ENCODE results near the gene SH3BGR. TPM values are rescaled to one million over a fixed set of nuclear protein-coding genes. Genes with fewer than 3 reads are reported as not detected.

SH3BGR gene
- total and polyA plus RNA-seq, 2 of the 4 experiments (the other 2 are of a cell fraction) = 1.6 to 2.0 TPM

GRCh38 chr21:39467746-39468145, 16.0 kb downstream of the SH3BGR start:
- Histone ChIP-seq H3K27ac (ENCODE audit: insufficient read depth, low read length) (no peak overlapping the region), H2AK5ac (ENCODE audit: low read depth, low read length) (no peak overlapping the region), H4K5ac (ENCODE audit: low read depth, low read length) (no peak overlapping the region), H2BK20ac (ENCODE audit: low read depth, low read length) (no peak overlapping the region), H4K8ac (ENCODE audit: low read depth in 2 of 2, low read length in 2 of 2) (no peak overlapping the region), H2BK15ac (ENCODE audit: low read depth, low read length) (no peak overlapping the region), H3K4ac (ENCODE audit: low read depth, low read length) (no peak overlapping the region), H2AK9ac (replicated peaks; ENCODE audit: low read depth, low read length, poor library complexity) (no peak overlapping the region), H3K56ac (ENCODE audit: extremely low read depth, insufficient read depth, low read length) (no peak overlapping the region), H3K18ac (ENCODE audit: low read depth, low read length) (no peak overlapping the region), H3K9me1 (ENCODE audit: insufficient read depth, low read length) (no peaks in the 10 kb centered on the region), H3K9me3 (ENCODE audit: control insufficient read depth, insufficient read depth, low read length) (no peaks in the 10 kb centered on the region), H3K9ac (ENCODE audit: low read depth, low read length) (no peak overlapping the region), H2AFZ (replicated peaks; ENCODE audit: low read length, poor library complexity) (no peak overlapping the region), H4K91ac (ENCODE audit: insufficient read depth, low read depth, low read length) (no peak overlapping the region), H3K79me1 (ENCODE audit: low read depth in 1 of 2, low read length in 2 of 2) (no peaks in the 10 kb centered on the region), H4K20me1 (ENCODE audit: insufficient read depth, low read length) (no peaks in the 10 kb centered on the region), H3K4me1 (ENCODE audit: control insufficient read depth, insufficient read depth, low read length) (no peaks in the 10 kb centered on the region), H3K23ac (ENCODE audit: low read depth, low read length) (no peak overlapping the region), H3K4me3 (ENCODE audit: insufficient read depth, low read depth, low read length) (no peak overlapping the region), H2BK5ac (ENCODE audit: low read depth, low read length, poor library complexity, severe bottlenecking) (no peak overlapping the region), H3K27me3 (ENCODE audit: control insufficient read depth, insufficient read depth, low read length) (no peaks in the 10 kb centered on the region), H2BK120ac (ENCODE audit: low read depth, low read length) (no peak overlapping the region), H3K14ac (replicated peaks; ENCODE audit: low read depth, low read length) (no peak overlapping the region), H3K4me2 (ENCODE audit: low read depth, low read length) (no peak overlapping the region), H3K36me3 (ENCODE audit: control insufficient read depth, insufficient read depth, low read length) (no peaks in the 10 kb centered on the region)
- DNase-seq (no peak), ATAC-seq (ENCODE audit: low read depth) (no peak)
- ChIA-PET CTCF (no interaction called here), POLR2A (ENCODE audit: unreplicated experiment) (no interaction called here)
- no TSS peak for BruUV-seq (replicated peaks)
- TF ChIP-seq SMC3 (IDR thresholded peaks at IDR 0.05; ENCODE audit: low read depth, low read length) (no peak), ELK1 (IDR thresholded peaks at IDR 0.05; ENCODE audit: borderline replicate concordance, low read depth, low read length) (no peak), FOS (IDR thresholded peaks at IDR 0.05; ENCODE audit: low read depth, low read length) (no peak), USF2 (IDR thresholded peaks at IDR 0.05; ENCODE audit: low read depth, low read length) (no peak), RAD21 (IDR thresholded peaks at IDR 0.05; ENCODE audit: low read length) (no peak), RFX5 (IDR thresholded peaks at IDR 0.05; ENCODE audit: low read depth, low read length) (no peak), CHD1 (IDR thresholded peaks at IDR 0.05; ENCODE audit: low read depth, low read length) (no peak), MAZ (IDR thresholded peaks at IDR 0.05; ENCODE audit: borderline replicate concordance, low read depth, low read length) (no peak), MAFK (IDR thresholded peaks at IDR 0.05; ENCODE audit: low read depth, low read length) (no peak), RCOR1 (IDR thresholded peaks at IDR 0.05; ENCODE audit: insufficient replicate concordance, low read length) (no peak), CEBPB (IDR thresholded peaks at IDR 0.05; ENCODE audit: low read depth, low read length) (no peak)
- intact Hi-C loops (cut with micrococcal nuclease) (no loop called here), in situ Hi-C loops (cut with MboI; ENCODE audit: low sequenced_read_pairs) (no loop called here), dilution Hi-C loops (cut with HindIII; ENCODE audit: low sequenced_read_pairs, unreplicated experiment) (no loop called here)
- WGBS, 2 experiments (ENCODE audit: extremely low coverage in 2 of 2, insufficient read length in 1 of 2) = 80% methylated on average over 1 of the region's 3 CpGs; no CpG with 5 or more reads in 1 of the 2 experiments

Data from IMR-90 (cell line).